Stimulated activated naive CD8-positive, alpha-beta T cell treated with anti-CD3 and anti-CD28 coated beads, Interleukin-15, Interleukin-2, amounts not matched to agents 100 ng/mL and 50 ng/mL, for 24 hours (primary cell): ENCODE data around the gene TAF11L13.
"Not testable (repeated sequence)": the region's sequence is repeated elsewhere in the genome, so short reads cannot be mapped to it uniquely, and the experiment has no call there.

ENCODE experiments used
- H3K27ac Mint-ChIP-seq: one replicate; pipeline ENCODE4 v1.8.0; 2021; ENCODE audit warnings: mild to moderate bottlenecking, mixed read lengths
- H3K27me3 Mint-ChIP-seq: one replicate; pipeline ENCODE4 v1.8.0; 2021; ENCODE audit warnings: mixed read lengths
- H3K36me3 Mint-ChIP-seq: one replicate; pipeline ENCODE4 v1.8.0; 2021; ENCODE audit warnings: low read depth, mixed read lengths
- H3K4me1 Mint-ChIP-seq: one replicate; pipeline ENCODE4 v1.8.0; 2021; ENCODE audit warnings: low read depth, mixed read lengths
- H3K4me3 Mint-ChIP-seq: one replicate; pipeline ENCODE4 v1.8.0; 2021; ENCODE audit warnings: mild to moderate bottlenecking, mixed read lengths
- H3K9me3 Mint-ChIP-seq: one replicate; pipeline ENCODE4 v1.8.0; 2021; ENCODE audit warnings: mixed read lengths

TAF11L13 gene

GRCh38 chr5:17655201-17655759 is 23.4 kb downstream of the TAF11L13 start:
- peaks cover 15% of the 10 kb centered on the region for H3K9me3 Mint-ChIP-seq
- H3K27me3 Mint-ChIP-seq, H3K4me1 Mint-ChIP-seq, H3K36me3 Mint-ChIP-seq, H3K4me3 Mint-ChIP-seq, H3K27ac Mint-ChIP-seq: not testable (repeated sequence)

- H3K9me3 Mint-ChIP-seq = peaks cover 15% of the 10 kb centered on the region
- no peaks in the 10 kb centered on the region for H3K27me3 Mint-ChIP-seq
- no peaks in the 10 kb centered on the region for H3K4me1 Mint-ChIP-seq
- no peak overlapping the region for H3K4me3 Mint-ChIP-seq
- no peak overlapping the region for H3K27ac Mint-ChIP-seq
- H3K36me3 Mint-ChIP-seq = no peaks in the 10 kb centered on the region
These were observed 24.0 kb downstream of the TAF11L13 start for GRCh38 chr5:17655921-17656320.

- no peaks in the 10 kb centered on the region for H3K4me1 Mint-ChIP-seq
- H3K27ac Mint-ChIP-seq = no peak overlapping the region
- peaks cover 21% of the 10 kb centered on the region for H3K9me3 Mint-ChIP-seq
- no peak overlapping the region for H3K4me3 Mint-ChIP-seq
- H3K27me3 Mint-ChIP-seq = no peaks in the 10 kb centered on the region
- H3K36me3 Mint-ChIP-seq = no peaks in the 10 kb centered on the region
These were observed 31.3 kb downstream of the TAF11L13 start for GRCh38 chr5:17663182-17663581.

GRCh38 chr5:17665836-17666235 is 33.9 kb downstream of the TAF11L13 start:
- Mint-ChIP-seq H3K4me1 (no peaks in the 10 kb centered on the region), H3K27me3 (no peaks in the 10 kb centered on the region), H3K27ac (no peak overlapping the region), H3K36me3 (no peaks in the 10 kb centered on the region), H3K9me3 (peaks cover 17% of the 10 kb centered on the region), H3K4me3 (no peak overlapping the region)

- Mint-ChIP-seq H3K27me3 (no peaks in the 10 kb centered on the region), H3K9me3 (peaks cover 20% of the 10 kb centered on the region), H3K4me1 (no peaks in the 10 kb centered on the region), H3K36me3 (no peaks in the 10 kb centered on the region), H3K4me3 (no peak overlapping the region), H3K27ac (no peak overlapping the region)
These were observed 34.9 kb downstream of the TAF11L13 start for GRCh38 chr5:17666726-17667235.

GRCh38 chr5:17670353-17670752 is 38.5 kb downstream of the TAF11L13 start:
- no peaks in the 10 kb centered on the region for H3K27me3 Mint-ChIP-seq
- H3K4me3 Mint-ChIP-seq = no peak overlapping the region
- H3K36me3 Mint-ChIP-seq = no peaks in the 10 kb centered on the region
- H3K9me3 Mint-ChIP-seq = peaks cover 22% of the 10 kb centered on the region
- no peaks in the 10 kb centered on the region for H3K4me1 Mint-ChIP-seq
- H3K27ac Mint-ChIP-seq = no peak overlapping the region

GRCh38 chr5:17678751-17679324 is 47.0 kb downstream of the TAF11L13 start:
- Mint-ChIP-seq H3K27me3 (no peaks in the 10 kb centered on the region), H3K9me3 (peaks cover 3% of the 10 kb centered on the region), H3K27ac (no peak overlapping the region), H3K36me3 (no peaks in the 10 kb centered on the region), H3K4me3 (no peak overlapping the region), H3K4me1 (no peaks in the 10 kb centered on the region)

GRCh38 chr5:17679597-17680203 is 47.8 kb downstream of the TAF11L13 start:
- Mint-ChIP-seq H3K4me3 (no peak overlapping the region), H3K9me3 (peaks cover 3% of the 10 kb centered on the region), H3K36me3 (no peaks in the 10 kb centered on the region), H3K27ac (no peak overlapping the region), H3K27me3 (no peaks in the 10 kb centered on the region), H3K4me1 (no peaks in the 10 kb centered on the region)

- Mint-ChIP-seq H3K9me3 (peaks cover 3% of the 10 kb centered on the region), H3K27me3 (no peaks in the 10 kb centered on the region), H3K4me1 (no peaks in the 10 kb centered on the region), H3K36me3 (no peaks in the 10 kb centered on the region), H3K4me3 (no peak overlapping the region), H3K27ac (no peak overlapping the region)
These were observed 48.8 kb downstream of the TAF11L13 start for GRCh38 chr5:17680737-17681136.
